ENCODE results near the gene FRMPD2.
"Not testable (repeated sequence)": the region's sequence is repeated elsewhere in the genome, so short reads cannot be mapped to it uniquely, and the experiment has no call there.

The FRMPD2 gene

GRCh38 chr10:48251152-48251524 lies 23.4 kb downstream of the FRMPD2 start:
- DNase-seq (ENCODE audit: low read depth) = no peak

- no peak for DNase-seq (ENCODE audit: low read depth)
Observed at GRCh38 chr10:48249763-48250351, 24.6 kb downstream of the FRMPD2 start.

GRCh38 chr10:48249004-48249762 lies 25.3 kb downstream of the FRMPD2 start:
- no peak for DNase-seq (ENCODE audit: low read depth)

DNA sequence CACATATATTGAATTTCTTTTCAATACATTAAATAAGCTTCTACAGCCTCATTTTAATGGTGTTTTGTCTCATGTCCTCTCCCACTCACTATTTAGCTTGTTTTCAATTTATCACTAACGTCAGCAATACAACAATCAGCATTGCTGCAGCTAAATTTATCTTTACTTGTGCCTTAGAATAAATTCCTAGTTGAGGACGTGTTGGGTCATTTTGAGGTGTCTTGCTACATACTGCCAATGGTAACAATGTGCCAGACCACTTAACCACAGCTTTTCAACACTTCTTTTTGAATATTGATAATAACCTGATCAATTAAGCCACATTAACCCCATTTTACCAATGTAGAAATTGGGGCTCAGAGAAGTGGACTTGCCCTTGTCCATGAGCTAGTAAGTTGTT lies 26.0 kb downstream of the FRMPD2 start:
- no peak for DNase-seq (ENCODE audit: low read depth)

- no peak for DNase-seq (ENCODE audit: low read depth)
Observed at GRCh38 chr10:48247680-48248079, 26.8 kb downstream of the FRMPD2 start.

DNA sequence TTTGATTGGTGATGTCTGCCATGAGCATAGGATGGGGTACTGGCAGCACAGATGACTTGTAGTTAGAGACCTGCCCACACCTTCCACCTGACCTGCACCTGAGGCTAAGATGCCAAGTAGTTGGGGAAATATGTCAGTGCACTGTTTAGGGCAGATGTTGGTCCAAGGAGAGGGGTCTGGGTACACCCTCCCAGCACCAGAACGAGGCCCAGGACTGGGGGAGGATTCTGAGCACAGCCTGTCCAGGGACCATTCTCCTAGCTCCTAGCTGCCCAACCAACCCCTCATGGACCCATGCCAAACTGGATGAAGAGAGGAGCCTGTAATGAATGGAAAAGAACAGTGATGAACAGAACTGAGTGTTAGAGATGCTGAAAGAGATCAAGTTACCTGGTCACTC lies 28.0 kb downstream of the FRMPD2 start:
- DNase-seq (ENCODE audit: low read depth) = no peak

GRCh38 chr10:48245977-48246376 lies 28.5 kb downstream of the FRMPD2 start:
- DNase-seq (ENCODE audit: low read depth) = no peak

DNA sequence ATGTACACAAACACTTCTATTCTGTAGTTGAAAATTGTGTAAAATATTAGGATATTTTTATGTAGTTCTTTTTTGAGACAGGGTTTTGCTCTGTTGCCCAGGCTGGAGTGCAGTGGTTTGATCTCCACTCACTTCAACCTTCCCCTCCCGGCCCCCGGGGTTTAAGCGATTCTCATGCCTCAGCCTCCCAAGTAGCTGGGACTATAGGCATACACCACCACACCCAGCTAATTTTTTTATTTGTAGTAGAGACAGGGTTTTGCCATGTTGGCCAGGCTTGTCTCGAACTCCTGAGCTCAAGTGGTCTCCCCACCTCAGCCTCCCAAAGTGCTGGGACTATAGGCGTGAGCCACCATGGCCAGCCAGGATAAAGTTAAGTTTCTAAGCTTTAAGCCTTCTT lies 30.6 kb downstream of the FRMPD2 start:
- DNase-seq (ENCODE audit: low read depth) = not testable (repeated sequence)

- no peak for DNase-seq (ENCODE audit: low read depth)
Observed at GRCh38 chr10:48243487-48243886, 31.0 kb downstream of the FRMPD2 start.

DNA sequence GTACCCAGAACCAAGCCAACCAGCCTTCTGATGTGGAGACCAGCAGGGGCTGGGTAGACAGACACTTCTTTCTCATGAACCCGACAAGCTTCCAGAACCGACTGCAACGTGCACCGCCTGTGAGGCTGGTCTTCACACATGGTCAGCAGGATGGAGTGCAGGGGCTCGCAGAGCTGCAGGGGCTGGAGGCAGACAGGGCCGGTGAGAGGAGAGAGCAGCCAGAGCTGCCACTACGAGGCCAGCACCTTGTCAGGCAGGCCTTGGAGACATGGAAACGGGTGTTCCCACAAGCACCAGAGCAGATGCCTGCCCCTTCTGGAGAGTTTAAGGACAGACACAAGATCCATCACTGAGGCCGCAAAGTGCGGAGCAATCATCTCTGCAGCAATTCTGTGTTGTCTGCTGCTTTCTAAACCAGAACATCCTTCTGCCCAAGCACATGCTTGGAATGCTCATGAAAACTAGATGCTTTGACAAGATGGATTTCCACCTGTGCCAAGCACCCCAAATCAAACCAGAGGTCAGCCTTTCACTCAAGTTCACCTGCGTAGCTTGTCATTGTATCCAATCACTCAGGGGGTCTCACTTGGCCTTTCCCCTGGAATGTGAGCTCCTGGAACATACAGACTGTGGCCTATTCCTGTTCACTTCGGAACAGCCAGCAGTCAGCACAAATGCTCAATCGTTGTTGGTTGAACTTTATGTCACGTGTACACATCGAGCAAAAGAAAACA lies 32.2 kb downstream of the FRMPD2 start:
- DNase-seq (ENCODE audit: low read depth) = no peak

GRCh38 chr10:48241332-48241731 lies 33.2 kb downstream of the FRMPD2 start:
- no peak for DNase-seq (ENCODE audit: low read depth)

- no peak for DNase-seq (ENCODE audit: low read depth)
Observed at GRCh38 chr10:48240196-48240595, 34.3 kb downstream of the FRMPD2 start.

GRCh38 chr10:48239618-48240017 lies 34.9 kb downstream of the FRMPD2 start:
- no peak for DNase-seq (ENCODE audit: low read depth)

DNA sequence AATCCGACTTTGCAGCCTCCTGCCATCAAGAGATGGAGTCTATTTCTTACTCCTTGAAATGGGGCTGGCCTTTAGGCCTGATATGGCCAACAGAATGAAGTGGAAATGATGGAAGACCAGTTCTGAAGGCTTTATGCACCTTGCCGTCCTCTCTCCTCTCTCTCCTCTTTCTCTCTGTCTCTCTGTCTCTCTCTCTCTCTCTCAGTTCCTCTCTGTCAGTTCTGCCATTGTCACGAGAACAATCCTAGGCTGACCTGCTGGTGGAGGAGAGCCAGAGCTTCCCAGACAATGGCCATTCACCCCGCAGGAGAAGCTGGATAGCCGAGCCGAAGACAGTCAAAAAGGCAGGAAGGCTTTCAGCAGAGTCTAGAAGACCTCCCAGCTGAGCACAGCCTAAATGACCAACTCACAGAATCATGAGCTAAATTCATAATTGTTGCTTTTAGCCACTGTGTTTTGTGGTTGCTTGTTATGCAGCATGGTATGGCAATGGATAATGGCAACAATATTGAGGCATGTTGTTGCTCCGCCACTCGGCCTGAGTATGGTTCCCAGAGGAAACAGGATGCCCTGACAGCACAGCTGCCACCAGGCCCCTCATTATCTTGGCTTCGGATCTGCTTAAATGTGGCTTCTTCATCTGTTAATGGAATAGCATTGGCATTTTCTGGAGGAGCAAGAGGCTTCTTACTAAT lies 35.5 kb downstream of the FRMPD2 start:
- DNase-seq (ENCODE audit: low read depth) = no peak

- no peak for DNase-seq (ENCODE audit: low read depth)
Observed at GRCh38 chr10:48237259-48238250, 36.9 kb downstream of the FRMPD2 start.

DNA sequence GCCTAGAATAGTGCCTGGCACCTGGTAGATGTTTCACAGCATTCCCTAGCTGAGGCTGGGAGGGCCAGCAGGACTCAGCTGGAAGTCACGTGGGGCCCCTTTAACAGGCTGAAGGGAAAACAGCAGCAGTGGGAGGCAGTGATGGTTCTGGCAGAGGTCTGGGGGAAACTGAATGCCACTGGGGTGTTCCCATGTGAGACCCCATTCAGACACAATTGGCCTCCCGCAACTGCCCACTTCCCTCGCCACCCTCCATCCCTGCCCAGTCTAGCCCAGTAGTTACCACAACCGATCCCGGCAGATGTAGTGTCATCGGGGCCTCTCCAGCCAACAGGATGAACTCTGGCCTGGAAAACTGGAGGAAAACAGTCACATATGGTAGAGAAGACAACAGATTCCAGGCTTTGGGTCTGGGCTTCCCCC lies 38.3 kb downstream of the FRMPD2 start:
- no peak for DNase-seq (ENCODE audit: low read depth)

- DNase-seq (ENCODE audit: low read depth) = no peak
Observed at GRCh38 chr10:48235501-48235900, 39.0 kb downstream of the FRMPD2 start.

- no peak for DNase-seq (ENCODE audit: low read depth)
Observed at GRCh38 chr10:48234787-48235186, 39.7 kb downstream of the FRMPD2 start.

- no peak for DNase-seq (ENCODE audit: low read depth)
Observed at GRCh38 chr10:48234295-48234694, 40.2 kb downstream of the FRMPD2 start.

- DNase-seq (ENCODE audit: low read depth) = no peak
Observed at GRCh38 chr10:48233559-48234005, 40.9 kb downstream of the FRMPD2 start.

DNA sequence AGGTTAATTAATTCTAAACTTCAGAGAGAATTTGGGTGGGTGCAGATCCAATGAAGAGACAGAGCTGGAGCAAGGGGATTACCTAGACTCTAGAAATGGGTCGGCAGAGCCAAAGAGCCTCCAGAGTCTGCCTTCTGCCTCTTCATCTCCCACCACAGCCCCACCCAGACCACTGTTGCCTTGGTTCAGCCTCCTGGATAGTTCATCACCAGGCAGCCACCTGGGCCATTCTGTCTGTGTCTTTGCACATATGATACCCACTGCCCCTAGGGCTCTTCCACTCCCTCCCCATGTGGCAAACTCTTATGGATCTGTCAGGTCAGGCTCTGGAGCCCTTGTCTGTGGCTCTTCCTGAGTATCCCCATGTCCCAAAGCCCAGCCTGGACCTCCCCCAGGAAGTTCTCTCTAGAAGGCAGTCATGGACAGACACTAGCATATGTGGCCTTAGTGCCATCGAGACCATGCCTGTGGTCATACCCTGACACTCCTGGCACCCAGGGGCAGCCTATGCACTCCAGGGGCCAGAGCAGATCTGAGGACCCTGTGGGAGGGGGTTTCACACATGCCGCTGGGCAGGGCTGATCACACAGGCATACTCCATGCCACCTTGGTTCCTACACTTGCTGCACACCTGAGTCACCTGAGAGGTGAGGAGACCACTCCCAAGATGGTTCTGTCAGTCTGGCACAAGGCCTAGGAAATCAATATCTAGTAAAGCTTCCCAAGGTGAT lies 41.6 kb downstream of the FRMPD2 start:
- DNase-seq (ENCODE audit: low read depth) = no peak

All from stimulated activated CD8-positive, alpha-beta memory T cell treated with anti-CD3 and anti-CD28 coated beads, Interleukin-12 subunit alpha, Interleukin-12 subunit beta, amount 100 ng/mL, for 4 hours (primary cell).